Glomerular endothelial cell (primary cell): ENCODE results near the gene SCTR. TPM values are rescaled to one million over a fixed set of nuclear protein-coding genes. Genes with fewer than 3 reads are reported as not detected.

Experiments
- DNase-seq: peaks from one replicate; pipeline ENCODE4 v3.0.0-alpha.2; 2011; ENCODE audit warnings: low read depth, low spot score; ENCODE audit errors: extremely low read depth
- total RNA-seq: library from RNA; depleted of rRNA; stranded (reverse); fragments of >200 nt; gene quantifications from 2 replicates; pipeline ENCODE4 v1.2.3, GENCODE V29; 2015

The SCTR gene
- total RNA-seq: not detected in 2 replicates

DNA sequence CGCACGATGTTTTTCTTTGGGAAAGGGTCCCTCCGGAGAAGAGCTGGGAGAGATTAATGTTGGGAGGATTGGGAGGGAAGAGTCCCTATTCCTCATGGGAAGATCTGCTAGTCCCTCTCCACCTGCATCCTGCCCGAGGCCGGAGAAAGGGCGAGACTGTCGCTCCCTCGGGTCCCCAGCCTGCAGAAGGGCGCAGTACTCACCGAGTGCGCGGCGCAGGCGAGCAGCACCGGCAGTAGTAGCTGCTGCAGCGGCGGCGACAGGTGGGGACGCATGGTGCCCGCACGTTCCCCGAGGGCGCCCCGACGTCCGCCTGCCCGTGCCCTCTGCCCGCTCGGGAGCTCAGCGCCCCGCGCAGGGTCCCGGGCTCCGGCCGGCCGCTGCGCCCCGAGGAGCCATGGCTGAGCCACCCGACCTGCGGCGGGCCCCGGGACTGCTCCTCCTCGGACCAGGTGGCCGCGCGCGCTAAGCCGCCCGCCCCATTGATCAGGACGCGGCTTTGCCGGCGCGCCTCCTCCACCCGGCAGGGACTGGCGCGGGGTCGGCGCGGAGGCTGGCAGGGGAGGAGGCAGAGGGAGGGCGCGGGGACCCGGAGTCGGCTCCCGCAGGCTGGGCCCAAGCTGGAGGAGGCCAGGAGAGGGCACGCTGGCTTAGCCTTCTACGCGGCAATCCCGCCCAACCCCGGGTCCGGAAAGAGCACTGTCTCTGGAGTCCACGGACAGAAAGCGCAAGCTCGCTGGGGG is at the start of gene SCTR:
SCTR (minus strand) TSS at position 532 of the 743 bp plus-strand sequence; CDS start at position 275, 257 bp downstream.
- no peak for DNase-seq

DNA sequence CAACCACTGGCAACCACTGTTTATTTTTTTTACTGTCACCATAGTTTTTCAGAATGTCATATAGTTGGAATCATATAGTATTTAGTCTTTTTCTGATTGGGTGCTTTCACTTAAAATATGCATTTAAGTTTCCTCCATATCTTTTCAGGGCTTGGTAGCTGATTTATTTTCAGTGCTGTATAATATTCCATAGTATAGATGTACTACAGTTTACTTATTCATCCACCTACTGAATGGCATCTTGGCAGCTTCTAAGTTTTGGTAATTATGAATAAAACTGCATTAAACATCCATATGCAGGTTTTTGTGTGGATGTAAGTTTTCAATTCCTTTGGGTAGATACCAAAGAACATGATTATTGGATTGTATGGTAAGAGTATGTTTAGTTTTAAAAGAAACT is 43.0 kb upstream of the SCTR start:
- no peak for DNase-seq

DNA sequence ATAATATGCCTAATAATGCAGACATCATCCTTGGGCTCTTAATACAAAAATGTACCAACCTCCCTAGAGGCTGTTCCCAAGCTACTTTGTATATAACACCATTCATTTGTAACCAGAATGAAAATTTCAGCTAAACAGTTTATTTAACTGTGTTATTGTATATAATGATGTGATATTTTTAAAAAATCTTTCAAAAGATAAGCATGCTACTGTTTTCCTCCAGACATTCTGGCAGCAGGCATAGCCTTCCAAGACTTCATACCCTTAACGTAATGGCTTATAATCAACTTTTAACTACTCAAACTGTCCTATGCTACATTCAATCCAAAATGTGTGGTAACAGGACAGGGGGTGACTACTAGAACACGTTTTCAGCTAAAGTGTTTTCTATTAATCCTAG is 41.2 kb upstream of the SCTR start:
- no peak for DNase-seq

DNA sequence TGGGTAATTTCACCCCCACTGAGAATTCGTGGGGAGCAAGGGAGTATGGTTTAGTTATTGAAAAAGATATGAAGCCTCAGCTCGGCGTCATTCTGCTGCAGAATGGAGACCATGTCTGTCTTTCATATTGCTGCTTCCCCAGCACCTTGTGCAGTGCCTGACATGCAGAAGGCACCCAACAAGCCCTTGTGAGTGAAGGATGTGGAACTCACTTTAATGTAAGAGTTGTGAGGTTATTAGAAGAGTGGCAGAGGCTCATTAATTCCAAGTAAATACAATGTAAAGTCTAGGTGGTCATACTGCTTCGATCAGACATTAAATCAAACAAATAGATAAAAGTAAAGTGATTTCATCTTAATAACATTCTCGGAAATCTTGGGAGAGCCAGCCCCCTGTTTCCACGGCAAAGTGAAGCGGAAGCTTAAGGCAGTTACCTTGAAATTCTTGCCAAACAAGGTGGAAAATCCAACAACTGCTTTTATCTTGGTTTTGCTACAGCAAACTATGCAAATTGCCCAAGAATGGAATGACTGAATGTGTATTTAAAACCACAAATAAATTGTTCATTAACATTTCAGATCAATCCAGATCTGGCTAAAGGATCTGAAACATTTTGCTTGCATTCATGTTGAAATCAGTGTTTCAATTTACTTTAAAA is 29.5 kb upstream of the SCTR start:
- DNase-seq: no peak

DNA sequence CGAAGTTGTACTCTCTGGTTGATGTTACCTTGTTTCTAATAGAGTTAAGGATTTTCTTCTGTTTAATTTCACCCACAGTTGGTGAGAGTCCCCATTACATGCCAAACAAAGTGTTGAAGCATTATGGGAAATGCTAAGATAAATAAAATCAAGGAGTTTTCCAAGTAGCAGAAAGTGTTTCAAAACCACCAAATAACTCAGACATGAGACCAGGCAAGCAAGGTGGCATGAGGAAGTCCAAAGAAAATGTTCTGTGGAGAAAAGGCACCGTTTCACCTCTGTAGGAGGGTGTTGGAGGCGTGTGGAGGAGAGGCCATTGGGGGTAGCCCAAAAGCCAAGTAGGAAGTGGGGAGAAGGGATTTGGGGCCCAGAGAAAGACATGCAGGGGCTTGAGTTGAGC is 28.6 kb upstream of the SCTR start:
- DNase-seq: no peak

DNA sequence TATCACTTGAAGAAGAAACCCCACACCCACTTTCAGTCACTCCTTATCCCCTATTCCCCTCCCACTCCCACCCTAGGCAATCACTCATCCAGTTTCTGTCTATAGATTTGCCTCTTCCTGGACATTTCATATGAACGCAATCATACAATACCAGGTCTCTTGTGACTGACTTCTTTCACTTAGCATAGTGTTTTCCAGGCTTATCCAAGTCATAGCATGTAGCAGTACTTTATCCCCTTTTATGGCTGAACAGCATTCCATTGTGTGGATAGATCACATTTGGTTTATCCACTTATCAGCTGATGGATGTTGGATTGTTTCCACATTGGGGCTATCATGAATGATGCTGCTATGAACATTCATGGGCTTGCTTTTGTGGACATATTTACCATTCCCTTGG is 26.6 kb upstream of the SCTR start:
- no peak for DNase-seq

DNA sequence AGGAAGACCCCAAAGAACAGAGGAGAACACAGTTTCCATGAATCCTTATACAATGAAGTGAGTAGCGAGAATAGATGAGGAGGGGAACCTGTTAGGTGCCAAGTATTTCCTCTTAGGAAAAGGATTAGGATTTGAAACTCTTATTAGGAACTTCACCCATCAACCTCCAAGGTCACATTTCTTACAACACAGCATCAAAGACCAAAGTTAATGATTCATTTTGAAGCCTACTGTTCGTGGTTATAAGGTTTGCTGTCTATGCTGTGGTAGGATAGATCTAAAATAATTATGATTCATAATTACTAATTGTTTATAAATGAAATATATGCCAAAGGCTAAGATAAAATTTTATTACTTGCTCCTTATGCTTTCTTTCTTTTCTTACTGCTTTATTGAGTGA is 26.1 kb upstream of the SCTR start:
- no peak for DNase-seq

DNA sequence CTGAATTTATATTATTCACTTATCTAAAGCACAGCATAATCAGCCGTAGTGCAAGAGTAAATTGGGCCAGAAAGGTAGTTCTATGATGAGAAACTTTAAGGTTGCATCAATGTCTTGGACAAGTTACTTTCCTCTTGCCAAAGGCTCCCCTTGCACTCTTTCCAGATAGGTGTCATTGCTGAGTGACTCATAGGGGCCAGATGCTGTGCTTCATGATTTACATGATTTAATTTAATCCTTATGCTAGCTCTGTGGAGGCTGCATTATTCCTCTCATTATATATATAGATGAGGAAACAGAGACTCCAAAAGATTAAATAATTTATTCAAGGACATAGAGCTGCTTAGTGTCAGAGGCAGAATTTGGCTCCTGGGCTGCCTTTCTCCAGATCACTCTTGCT is 25.0 kb upstream of the SCTR start:
- no peak for DNase-seq

DNA sequence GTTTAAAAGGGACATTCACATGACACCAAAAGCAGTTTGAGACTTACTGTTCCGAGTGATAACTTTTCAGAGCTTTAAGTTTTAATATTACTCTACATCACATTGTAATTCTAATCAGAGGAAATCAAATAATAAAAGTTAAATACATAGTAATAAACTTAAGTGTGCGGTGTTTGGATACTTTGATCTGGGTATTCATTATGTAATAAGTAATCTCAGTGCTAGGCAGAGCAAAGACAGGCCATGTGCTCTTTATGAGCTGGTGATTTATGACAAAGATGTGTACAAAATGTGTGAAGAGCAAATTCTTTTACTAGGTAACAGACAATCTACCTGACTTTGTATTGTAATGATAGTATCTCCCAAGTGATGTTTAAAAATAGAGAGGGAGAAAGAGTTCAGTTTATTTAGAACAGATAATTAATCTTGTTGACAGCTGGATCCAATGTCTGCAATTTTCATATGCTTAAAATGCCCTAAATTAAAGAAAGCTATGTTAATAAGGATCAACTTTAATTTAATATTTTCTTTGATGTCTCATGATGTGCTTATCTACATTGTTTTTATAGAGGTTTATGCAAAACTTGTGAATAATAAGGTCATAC is 24.3 kb upstream of the SCTR start:
- DNase-seq: no peak

DNA sequence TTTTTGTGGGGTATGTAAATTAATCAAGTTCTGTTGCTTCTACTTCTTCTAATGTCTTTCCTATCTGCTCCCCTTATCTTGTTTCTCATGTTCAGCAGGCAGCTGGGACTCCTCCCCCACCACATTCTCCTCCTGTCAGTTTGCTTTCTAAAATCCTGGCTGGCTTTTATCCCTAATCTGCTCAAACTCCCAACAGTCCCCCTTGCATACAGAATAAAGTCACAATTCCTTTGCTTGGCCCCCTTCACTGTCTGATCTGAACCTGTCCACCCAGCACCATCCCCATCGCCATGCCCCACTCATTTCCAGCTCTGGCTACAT is 22.1 kb upstream of the SCTR start:
- DNase-seq: no peak

DNA sequence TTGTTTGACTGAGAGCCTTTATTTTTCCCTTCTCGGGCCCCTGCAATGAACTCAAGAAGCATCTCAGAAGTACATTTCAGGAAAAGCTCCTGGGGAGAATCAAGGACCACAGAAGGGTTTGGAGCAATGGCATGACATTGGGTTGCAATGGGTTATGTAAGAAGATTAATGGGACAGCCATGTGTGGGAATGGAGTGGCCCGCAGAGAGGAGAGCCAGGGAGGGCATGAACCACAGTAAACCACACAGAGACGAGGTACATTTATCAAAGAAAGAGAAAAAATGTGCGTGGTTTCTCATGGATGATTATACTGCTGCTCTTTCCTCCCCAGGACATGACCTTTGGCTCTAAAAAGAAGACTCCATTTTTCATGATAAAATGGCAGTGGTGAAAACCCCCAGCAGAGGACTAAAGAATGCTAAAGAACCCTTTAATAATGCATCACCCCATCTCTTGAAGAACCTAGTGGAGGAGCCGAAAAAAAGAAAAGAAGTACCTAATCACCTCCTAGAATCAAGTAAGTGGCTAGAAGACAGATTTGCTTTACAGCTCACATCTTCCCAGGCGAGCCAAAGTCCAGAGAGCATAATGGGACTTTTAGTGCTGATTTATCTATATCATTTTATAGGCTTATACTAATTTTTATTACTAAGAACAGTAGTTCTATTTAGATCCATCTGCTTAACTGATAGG is 21.6 kb upstream of the SCTR start:
- no peak for DNase-seq

DNA sequence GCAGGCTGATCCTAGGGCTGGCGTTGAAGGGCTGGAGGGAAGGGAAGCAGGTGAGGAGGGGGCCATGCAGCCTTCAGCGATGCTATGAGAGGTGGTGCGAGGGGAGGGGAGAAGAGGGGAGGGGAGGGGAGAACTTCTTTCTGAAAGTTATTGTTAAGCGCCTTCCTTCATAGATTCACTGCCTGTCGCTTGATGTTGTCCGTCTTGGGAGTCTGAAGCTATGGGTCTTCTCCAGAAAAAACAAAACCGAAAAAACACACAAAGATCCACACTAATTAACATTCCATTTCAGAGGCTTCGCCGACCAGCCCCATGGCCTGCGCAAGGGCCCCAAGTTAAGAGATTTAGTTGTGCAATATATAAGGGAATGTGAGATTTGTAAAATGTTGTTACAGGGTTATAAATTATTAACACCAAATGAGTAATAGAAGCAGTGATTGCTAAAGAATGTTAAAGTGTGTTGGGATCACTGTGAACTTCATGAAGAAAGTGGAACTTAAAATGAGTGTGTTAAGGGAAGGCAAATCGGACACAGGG is 20.7 kb upstream of the SCTR start:
- no peak for DNase-seq

DNA sequence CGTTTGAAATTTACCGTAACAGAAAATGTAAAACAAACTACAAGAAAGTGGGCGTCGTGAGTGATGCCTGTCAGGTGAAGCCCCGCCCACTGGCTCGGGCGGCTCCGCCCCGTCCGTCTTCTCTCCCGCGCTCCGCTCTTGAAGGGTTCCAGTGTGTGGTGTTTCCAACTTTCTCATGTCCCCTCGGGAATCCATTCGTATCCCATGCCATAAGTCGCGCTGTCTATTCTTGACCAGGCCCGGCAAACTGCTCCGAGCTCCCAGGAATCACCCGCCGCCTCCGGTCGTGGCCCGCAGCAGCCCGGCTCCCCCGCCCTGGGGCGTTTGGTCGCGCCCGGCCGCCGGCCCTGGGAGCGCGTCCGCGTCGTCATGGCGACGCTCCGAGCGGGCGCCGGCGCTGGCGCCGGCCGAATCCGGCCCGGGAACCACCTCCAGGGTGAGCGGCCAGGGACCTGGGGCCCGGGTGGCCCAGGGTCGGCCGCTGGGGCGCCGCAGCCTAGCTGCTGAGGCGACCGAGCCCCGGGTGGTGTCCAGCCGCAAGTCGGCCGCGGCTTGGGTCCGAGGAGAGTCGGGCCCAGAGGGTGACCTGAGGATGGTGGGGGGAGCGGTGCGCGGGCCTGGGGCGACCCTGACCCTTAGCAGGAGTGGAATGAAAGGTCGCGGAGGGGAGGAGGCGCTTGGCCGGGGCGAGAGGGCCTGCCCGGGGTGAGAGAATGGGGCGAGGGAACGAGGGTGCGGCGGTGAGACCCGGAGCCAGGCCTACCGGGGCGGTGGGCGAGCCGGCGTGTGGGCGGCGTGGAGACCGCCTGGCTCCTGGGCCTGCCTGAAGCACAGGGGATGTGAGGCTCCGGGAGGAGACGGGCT is 20.0 kb upstream of the SCTR start, which contains the start of gene CFAP221:
CFAP221 (plus strand) TSS at position 375 of the 864 bp plus-strand sequence. CDS start 1,683 bp downstream, outside the sequence.
- peak; percentile 9 for DNase-seq

DNA sequence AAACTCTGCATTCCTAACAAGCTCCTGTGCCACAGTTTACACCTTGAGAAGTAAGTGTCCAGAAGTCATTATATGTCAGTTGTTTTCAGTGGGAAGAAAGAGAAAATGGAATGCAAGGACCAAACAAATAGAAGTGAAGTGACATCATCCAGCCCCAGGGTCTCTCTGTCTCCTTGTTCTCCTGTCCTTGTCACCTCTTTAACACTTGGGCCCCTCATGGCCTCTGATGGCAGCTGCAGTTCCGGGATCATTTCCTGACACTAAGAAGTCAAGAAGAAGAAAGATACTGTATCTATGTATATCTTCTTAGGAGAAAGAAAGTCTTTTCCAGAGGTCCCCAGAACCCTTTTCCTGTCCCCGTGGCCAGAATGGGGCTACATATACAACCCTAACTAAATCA is 17.2 kb upstream of the SCTR start:
- DNase-seq: no peak

DNA sequence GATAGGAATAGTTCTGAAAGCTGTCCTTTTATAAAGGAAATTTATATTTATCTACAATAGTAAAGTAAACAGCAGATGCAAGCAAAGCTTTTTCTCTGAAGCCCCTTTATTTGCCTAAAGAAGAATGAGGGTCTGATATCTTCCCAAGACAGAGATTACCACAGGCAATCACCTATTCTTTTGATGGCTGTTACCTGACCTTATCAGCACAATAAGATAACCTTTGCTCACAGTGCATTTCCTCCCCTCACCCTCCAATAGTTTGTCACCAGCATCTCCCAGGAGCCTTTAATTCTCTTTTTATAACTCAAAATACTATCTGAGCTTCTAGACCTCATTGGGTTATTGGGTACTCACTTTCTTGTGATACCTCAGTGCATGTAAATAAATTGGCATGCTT is 13.5 kb upstream of the SCTR start:
- DNase-seq: no peak

DNA sequence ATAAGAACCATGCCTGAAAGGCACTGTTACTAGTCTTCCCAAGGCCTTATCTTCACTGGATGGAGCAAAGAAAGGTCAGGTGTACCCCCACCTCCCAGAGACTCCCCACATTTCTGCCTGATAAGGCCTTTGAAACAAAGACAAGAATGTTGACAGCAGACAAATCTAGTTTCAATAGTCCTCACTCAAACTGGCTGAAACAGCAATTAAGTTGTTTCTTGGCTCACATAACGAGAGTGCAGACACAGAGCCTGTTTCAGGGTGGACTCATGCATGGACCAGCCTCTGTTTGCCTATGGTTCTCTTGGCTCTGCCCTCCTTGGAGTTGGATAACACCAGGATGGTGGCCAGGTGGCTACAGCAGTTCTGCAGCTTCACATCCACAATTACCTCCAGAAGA is 12.4 kb upstream of the SCTR start:
- DNase-seq: no peak

DNA sequence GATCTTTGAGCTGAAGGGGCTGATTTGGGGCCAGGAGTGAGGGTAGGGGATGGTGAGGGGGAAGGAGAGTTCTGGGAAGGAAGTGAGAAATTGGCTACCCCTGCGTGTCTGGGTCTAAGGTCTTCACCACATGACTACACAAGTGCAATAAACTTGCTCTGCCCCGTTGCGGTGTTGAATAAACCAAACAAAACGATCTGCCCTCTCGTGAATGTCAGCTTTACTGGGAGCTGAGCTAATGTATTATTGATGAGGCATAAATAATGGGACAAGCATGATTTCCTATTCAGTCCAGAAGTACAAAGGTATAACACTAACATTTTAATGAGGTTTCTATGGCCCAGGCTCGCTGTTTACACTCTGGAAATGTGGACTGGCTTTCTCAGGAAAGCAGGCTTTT is 11.9 kb upstream of the SCTR start:
- DNase-seq: no peak

DNA sequence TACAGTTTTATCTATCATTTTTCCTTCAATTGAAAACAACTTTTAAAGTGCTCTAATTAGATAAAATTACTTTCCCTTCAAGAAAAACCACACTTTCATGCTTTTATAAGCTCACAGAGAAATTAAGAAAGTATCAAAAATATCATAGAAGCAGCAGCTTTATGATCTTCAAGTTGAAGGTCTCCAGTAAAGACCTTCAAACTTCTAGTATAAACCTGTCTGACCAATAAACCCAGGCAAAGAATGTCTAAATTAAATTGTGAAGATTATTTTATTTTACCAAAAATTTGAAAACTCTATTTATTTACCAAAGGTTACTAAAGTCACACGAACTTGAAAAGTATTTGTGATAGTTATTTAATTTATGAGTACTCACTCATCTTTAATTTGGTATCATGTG is 9.3 kb upstream of the SCTR start:
- no peak for DNase-seq

DNA sequence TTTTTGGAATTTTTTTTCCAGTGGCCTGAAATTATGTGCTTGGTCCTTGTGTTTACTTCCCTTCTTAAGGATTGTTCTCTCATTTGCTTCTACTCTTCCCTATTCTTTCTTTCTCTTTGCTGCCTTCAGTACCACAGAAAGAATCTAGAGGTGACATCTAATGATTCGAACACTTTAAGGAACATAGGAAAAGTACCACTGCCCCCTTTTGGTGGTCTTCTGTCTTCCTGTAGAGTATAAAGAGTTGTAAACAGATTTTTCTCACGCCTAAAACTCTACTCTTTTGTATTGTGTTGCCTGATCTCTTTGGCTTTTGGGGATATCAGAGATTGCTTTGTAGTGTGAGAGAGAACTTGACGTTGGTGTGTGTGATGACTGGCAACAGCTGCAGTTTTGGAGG is 7.0 kb upstream of the SCTR start:
- DNase-seq: no peak

DNA sequence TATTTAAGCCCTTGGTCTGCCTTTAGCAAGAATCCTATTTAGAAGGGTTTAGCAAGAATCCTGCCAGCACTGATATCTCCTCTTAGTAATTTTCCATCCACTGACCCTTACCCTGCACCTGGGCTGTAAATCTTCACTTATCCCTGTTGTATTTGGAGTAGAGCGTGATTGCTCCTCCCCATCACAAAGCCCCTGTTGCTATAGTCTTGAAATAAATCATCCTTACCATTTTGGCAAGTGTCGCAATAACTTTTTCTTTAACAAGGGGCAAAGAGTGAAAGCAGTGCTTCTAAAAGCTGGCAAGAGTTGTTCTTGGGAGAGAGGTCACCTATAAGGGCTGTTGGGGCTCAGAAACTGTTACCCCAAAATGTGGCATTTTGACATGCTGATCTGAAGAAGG is 3.7 kb upstream of the SCTR start:
- no peak for DNase-seq
